HG03025 (cell line): ENCODE data around the gene TMEM163.
"Not testable (repeated sequence)": the region's sequence is repeated elsewhere in the genome, so short reads cannot be mapped to it uniquely, and the experiment has no call there.

Source experiments
- ATAC-seq: cut with Tn5 transposase; IDR thresholded peaks from one replicate; pipeline ENCODE4 v1.9.1; 2021; ENCODE audit warnings: mild to moderate bottlenecking, moderate library complexity; ENCODE audit not compliant: unreplicated experiment, low FRiP score

The TMEM163 gene

DNA sequence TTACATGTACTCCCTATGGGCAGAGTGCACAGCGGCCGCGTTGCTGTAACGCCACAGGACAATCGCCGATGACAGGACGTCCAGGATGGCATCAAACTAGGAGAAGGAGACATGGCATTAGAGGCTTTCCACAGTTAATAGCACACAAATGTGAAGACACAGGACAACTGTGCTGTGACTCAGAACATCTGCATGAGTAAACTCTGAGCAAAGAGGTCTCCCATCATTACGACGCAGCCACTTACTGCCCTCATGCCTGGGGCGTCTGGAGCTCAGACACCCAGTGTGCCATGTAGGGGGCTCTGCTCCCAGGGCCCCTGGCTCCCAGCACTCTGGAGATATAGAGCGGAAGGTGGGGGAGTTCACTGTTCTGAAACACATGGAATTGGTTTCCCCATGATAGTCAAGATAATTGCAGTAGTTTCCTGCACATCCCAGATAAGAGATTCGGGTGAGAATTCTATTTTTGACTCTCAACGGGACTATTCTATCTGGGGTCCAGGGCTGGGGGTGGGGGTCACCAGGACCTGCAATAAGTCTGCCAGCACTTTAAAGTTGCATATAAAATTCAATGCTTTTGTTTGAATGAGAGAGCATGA is 168.1 kb downstream of the TMEM163 start:
- no peak for ATAC-seq

GRCh38 chr2:134549104-134549503 is 169.7 kb downstream of the TMEM163 start:
- no peak for ATAC-seq

- no peak for ATAC-seq
These were observed 177.8 kb downstream of the TMEM163 start for GRCh38 chr2:134540990-134541389.

DNA sequence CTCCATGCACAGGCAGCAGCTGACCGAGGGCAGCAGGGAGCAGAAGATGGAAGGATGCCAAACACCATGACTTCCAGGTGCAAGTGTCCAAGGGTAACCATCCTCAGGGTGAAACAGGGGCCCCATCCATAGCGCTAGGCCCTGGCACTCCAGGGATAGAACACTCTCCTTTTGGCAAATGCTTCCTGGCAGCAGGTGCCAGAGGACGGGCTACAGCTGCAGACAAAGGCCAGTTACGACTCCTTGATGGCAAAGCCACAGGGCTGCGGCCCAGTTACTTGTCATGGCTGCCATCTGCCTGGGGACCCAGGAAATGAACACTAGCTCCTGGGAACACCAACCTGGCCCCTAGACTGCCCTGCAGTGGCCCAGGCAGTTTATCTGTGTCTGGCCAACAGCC is 178.8 kb downstream of the TMEM163 start:
- no peak for ATAC-seq

GRCh38 chr2:134537702-134538101 is 181.1 kb downstream of the TMEM163 start:
- no peak for ATAC-seq

- no peak for ATAC-seq
These were observed 181.7 kb downstream of the TMEM163 start for GRCh38 chr2:134537121-134537520.

GRCh38 chr2:134536296-134536695 is 182.5 kb downstream of the TMEM163 start:
- ATAC-seq: no peak

DNA sequence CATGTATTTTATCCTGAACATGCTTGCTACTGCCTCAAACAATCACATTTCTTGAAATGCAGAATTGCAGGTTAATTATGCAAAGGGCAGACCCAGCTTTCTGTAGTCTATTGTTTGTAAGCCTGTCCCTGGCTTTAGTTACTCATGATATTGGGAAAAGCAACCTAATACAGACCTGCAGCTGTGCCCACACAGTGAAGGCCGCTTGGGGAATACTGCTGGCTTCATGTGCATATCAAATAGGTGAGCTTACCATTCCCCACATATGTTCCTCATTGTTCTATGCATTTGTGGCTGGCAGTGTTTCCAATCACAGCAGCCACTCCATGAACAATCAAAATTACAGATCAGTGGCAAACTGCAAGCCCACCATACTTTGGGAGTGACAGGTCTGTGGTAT is 186.3 kb downstream of the TMEM163 start:
- no peak for ATAC-seq

DNA sequence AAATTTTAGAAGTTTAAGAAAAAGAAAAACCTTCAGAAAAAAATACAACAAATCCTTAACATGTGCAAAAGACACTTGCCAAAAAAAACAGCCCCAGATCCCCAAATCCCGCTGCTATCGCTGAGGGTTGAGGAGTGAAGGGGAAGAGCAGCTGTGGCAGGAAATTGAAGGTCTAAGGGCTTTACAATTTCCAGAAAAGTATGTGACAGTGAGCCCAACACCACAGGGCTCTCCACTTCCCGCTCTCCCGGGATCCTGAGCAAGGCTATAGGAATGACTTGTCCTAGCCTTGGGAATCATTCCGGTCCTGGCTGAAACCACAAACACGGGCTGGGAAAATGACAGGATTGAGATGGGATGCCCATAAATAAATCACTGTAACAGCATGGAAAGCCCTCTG is 191.4 kb downstream of the TMEM163 start:
- ATAC-seq: no peak

- no peak for ATAC-seq
These were observed 196.0 kb downstream of the TMEM163 start for GRCh38 chr2:134522496-134523455.

DNA sequence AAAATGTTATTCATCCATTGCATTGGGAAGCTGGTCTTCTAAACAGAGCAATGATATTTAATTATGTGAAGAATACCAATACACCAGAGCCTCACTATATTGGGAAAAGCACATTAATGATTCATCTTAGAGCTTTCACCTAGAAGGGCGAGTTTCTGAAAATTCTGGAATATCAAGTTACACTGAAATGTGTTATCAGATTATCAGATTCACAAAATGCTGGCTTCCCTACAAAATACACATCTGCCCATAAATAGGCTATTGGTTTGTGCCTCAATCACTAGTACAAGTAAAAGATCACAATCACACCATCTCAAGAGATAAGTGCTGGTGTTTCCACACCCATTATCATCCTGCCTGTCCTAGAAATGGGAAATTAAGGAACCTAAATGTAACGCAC is 200.7 kb downstream of the TMEM163 start:
- no peak for ATAC-seq

DNA sequence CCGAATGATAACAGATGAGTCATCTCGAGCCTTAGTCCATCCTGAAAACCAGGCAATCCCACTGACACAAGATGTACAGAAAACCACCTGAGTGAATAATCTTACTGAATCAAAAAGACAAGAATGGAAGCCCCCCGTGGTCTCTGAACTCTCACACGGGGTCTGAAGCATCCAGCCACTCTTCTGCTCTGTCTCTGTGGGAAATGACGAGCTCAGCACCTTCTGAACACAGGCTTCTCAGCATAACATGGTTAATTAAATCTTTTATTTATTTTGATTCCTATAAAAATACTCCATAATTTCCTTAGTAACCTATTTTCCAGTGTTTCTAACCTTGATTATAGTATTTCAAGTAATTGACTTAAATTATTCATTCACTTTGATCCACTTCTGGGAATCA is 203.7 kb downstream of the TMEM163 start:
- no peak for ATAC-seq

DNA sequence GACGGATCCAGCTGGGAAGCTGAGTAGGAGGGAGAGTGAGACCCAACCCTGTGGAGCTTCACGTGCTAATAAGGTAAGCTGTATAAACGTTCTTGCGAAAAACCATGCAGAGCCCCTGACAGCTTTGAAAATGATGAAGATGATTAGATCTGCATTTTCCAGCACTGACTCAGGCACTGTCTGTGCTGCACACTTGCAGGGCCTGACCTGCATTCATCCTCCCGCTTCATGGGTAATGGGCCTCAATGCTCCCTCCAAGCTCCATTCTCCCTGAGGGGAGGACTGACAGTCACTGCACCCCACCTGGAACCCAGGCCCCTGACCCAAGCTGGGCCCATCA is 205.4 kb downstream of the TMEM163 start:
- ATAC-seq: no peak

DNA sequence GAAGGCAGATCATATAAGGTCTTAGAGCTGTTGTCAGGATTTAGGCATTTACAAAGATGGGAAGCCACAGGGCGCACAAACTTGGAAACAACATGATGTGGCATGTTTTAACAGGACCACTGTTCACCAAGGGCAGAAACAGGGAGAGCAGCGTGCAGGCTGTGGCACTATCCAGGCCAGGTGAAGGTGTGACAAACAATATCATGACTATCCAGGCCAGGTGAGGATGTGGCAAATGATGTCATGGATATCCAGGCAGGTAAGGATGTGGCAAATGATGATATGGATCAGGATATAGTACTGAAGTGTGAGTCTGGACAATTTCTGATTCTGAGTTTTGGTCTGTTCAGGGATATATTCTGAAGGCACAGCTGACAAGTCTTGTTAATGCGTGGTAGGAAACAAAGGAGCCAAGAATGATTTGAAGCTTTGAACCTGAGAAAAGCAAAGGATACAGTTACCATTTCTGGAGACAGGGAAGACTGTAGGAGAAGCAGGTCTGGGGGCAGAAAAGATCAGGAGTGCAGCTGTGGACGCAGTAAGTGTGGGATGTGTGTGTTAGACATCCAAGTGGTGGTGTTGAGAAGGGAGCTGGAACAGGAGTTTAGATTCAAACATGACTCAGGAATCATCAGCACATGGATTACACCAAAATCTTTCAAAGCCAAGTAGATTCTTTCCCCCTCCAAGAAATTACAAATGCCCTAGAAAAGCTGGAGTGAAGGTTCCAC is 205.9 kb downstream of the TMEM163 start:
- no peak for ATAC-seq

DNA sequence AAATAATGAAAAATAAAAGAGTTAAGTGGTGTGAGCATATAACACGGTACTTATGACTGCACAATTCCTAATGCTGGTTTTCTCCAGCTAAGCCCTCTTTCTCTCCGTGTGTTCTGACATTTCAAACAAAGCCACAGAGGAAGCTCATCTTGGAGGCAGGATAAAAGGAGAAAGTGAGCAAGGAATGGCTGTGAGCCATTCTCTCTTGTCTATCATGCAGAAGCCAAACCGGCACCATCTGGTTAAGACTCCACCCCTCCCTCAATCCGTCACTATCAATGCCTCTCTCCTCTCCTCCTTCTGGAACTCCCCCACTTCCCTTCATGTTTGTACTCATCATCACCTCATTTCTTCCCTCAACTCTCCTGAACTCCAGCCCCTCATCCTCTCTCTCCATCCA is 210.4 kb downstream of the TMEM163 start:
- no peak for ATAC-seq

DNA sequence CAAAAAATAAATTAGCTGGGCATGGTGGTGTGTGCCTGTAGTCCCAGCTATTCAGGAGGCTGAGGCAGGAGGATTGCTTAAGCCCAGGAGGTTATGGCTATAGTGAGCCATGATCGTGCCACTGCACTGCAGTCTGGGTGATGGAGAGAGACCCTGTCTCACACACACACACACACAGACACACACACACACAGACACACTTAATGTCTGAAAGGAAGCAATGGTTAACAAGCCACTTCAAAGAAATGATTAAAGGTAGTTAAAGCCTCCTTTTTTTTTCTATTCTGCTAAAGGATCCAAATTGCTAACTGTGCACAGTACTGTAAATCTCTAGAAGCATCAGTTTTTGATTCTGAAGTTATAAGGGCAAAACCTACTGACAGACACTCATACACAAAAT is 211.1 kb downstream of the TMEM163 start:
- ATAC-seq: no peak

- not testable (repeated sequence) for ATAC-seq
These were observed 211.6 kb downstream of the TMEM163 start for GRCh38 chr2:134507159-134507558.

- no peak for ATAC-seq
These were observed 213.4 kb downstream of the TMEM163 start for GRCh38 chr2:134505446-134505845.

DNA sequence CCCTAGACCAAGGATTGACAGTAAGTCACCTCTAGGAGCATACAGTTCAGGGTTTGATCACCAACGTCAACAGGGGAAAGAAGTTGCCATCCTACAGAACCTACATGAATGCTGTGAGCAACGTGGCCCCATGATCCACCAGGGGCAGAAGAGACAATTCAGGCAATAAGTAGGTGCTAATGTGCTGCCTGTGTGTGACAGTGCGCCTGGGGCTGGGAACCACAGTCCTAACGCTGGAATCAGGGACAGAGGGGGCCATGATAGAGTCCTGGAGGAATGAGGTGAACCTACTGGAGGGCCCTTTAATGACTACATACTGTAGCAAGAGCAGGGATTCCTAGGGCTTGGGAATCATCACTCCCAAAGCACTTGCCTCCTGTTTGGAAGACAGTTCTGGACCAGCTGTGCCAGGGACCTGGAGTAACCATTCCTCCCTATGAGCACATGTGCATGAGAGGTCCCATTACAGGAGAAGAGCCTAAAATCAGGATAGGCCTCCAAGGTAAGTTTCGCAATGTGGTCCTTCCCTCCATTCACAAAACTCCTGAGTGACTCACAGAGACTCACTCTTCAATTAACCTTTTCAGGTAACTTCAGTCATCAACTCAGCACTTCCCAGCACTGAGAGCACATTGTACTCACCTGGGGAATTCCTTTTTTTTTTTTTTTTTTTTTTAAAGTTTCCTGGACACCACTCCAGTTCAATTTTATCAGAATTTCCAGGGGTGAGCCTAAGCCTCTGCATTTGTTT is 214.0 kb downstream of the TMEM163 start:
- ATAC-seq: no peak

DNA sequence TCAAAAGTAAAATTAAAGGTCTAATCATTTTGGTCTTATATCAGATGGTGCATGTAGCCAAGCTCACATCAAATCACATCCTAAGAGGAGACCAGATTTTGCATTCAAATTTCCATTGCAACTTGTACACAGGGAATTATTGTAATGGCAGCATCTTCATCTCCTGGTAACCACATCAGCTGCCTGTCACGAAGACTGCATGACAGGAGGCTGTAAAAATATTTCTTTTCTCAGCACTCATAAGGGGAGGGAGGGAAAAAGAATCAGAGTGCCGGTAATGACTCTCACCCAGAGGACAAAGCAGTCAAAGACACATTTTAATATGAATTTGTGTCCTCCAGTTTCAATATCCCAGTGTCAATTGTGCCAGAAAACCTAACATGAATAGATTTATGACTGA is 216.7 kb downstream of the TMEM163 start:
- ATAC-seq: no peak
